ENCODE data around the gene PLXDC2. TPM values are rescaled to one million over a fixed set of nuclear protein-coding genes. Genes with fewer than 3 reads are reported as not detected.
"Not testable (repeated sequence)": the region's sequence is repeated elsewhere in the genome, so short reads cannot be mapped to it uniquely, and the experiment has no call there.

Gene PLXDC2
- total and polyA plus RNA-seq, 2 donors (not counting 1 experiment from before 2014, with no cell fraction given) = 0.07 TPM

GRCh38 chr10:20185116-20185515 lies 368.9 kb downstream of the PLXDC2 start:
- Histone ChIP-seq H3K79me2 (ENCODE audit: control insufficient read depth, insufficient read depth, low read length) (no peaks in the 10 kb centered on the region), H3K27me3 (replicated peaks in 1 of 4; ENCODE audit: control extremely low read depth in 1 of 4, control insufficient read depth in 3 of 4, insufficient read depth in 4 of 4, low read length in 3 of 4) (no peaks in the 10 kb centered on the region), H3K36me3 (replicated peaks in 1 of 2; ENCODE audit: control extremely low read depth in 1 of 2, control insufficient read depth in 1 of 2, extremely low read depth in 1 of 2, insufficient read depth in 2 of 2, low read length in 1 of 2) (no peaks in the 10 kb centered on the region), H3K27ac (ENCODE audit: low read length in 2 of 2) (no peak overlapping the region), H4K20me1 (ENCODE audit: control insufficient read depth, insufficient read depth, low read length, poor library complexity, severe bottlenecking) (no peaks in the 10 kb centered on the region), H3K9me3 (ENCODE audit: control extremely low read depth in 1 of 3, control insufficient read depth in 2 of 3, insufficient read depth in 1 of 3, low read length in 2 of 3) (no peaks in the 10 kb centered on the region), H3K4me2 (replicated peaks; ENCODE audit: low read depth, low read length, poor library complexity, severe bottlenecking) (no peak overlapping the region), H3K4me3 (ENCODE audit: control extremely low read depth in 1 of 5, extremely low read depth in 1 of 5, insufficient read depth in 1 of 5, low read depth in 2 of 5, low read length in 4 of 5) (no peak overlapping the region), H3K9ac (ENCODE audit: low read length) (no peak overlapping the region), H2AFZ (ENCODE audit: insufficient read depth, low read depth, low read length, poor library complexity, severe bottlenecking) (no peak overlapping the region), H3K4me1 (ENCODE audit: control insufficient read depth in 2 of 2, insufficient read depth in 2 of 2, low read length in 2 of 2) (no peaks in the 10 kb centered on the region)
- DNase-seq (no peak), ATAC-seq (ENCODE audit: low read depth) (no peak)
- Mint-ChIP-seq H3K4me1 (no peaks in the 10 kb centered on the region), H3K27ac (no peak overlapping the region), H3K4me3 (no peak overlapping the region), H3K9me3 (ENCODE audit: insufficient read depth) (no peaks in the 10 kb centered on the region), H3K27me3 (no peaks in the 10 kb centered on the region)
- intact Hi-C loops (cut with micrococcal nuclease) = no loop called here
- ChIA-PET POLR2A (no interaction called here), CTCF (no interaction called here)
- TF ChIP-seq CTCF (IDR thresholded peaks at IDR 0.05) = no peak
- TF ChIP-seq EZH2 (IDR thresholded peaks at IDR 0.05; ENCODE audit: borderline replicate concordance, insufficient read depth, low read depth, low read length, poor library complexity, severe bottlenecking) = no peak

GRCh38 chr10:20191392-20191791 lies 375.2 kb downstream of the PLXDC2 start:
- H3K9me3 ChIP-seq (ENCODE audit: control extremely low read depth in 1 of 3, control insufficient read depth in 2 of 3, insufficient read depth in 1 of 3, low read length in 2 of 3); ATAC-seq (ENCODE audit: low read depth); H3K27me3 ChIP-seq (replicated peaks in 1 of 4; ENCODE audit: control extremely low read depth in 1 of 4, control insufficient read depth in 3 of 4, insufficient read depth in 4 of 4, low read length in 3 of 4); H3K36me3 ChIP-seq (replicated peaks in 1 of 2; ENCODE audit: control extremely low read depth in 1 of 2, control insufficient read depth in 1 of 2, extremely low read depth in 1 of 2, insufficient read depth in 2 of 2, low read length in 1 of 2); H3K4me1 Mint-ChIP-seq; H3K4me3 Mint-ChIP-seq; H3K4me2 ChIP-seq (replicated peaks; ENCODE audit: low read depth, low read length, poor library complexity, severe bottlenecking); H4K20me1 ChIP-seq (ENCODE audit: control insufficient read depth, insufficient read depth, low read length, poor library complexity, severe bottlenecking); H3K9me3 Mint-ChIP-seq (ENCODE audit: insufficient read depth); POLR2A ChIA-PET; DNase-seq; H2AFZ ChIP-seq (ENCODE audit: insufficient read depth, low read depth, low read length, poor library complexity, severe bottlenecking); H3K79me2 ChIP-seq (ENCODE audit: control insufficient read depth, insufficient read depth, low read length); H3K9ac ChIP-seq (ENCODE audit: low read length); CTCF ChIA-PET; H3K27ac Mint-ChIP-seq; intact Hi-C loops (cut with micrococcal nuclease); H3K4me1 ChIP-seq (ENCODE audit: control insufficient read depth in 2 of 2, insufficient read depth in 2 of 2, low read length in 2 of 2); H3K4me3 ChIP-seq (ENCODE audit: control extremely low read depth in 1 of 5, extremely low read depth in 1 of 5, insufficient read depth in 1 of 5, low read depth in 2 of 5, low read length in 4 of 5); H3K27me3 Mint-ChIP-seq; H3K27ac ChIP-seq (ENCODE audit: low read length in 2 of 2): not testable (repeated sequence)
- WGBS (ENCODE audit: insufficient coverage) = no CpG with 5 or more reads among the region's 3 CpGs

Measured in B cell (primary cell).